HT-29 (cell line): ENCODE results near the gene TACR1. TPM values are rescaled to one million over a fixed set of nuclear protein-coding genes. Genes with fewer than 3 reads are reported as not detected.
A peak's percentile ranks its signal among the peaks of the same experiment; 100 is the strongest.
"Not testable (repeated sequence)": the region's sequence is repeated elsewhere in the genome, so short reads cannot be mapped to it uniquely, and the experiment has no call there.

Experiments used
- DNase-seq: peaks from one replicate; pipeline ENCODE4 v3.0.0-alpha.2; 2015; ENCODE audit warnings: low spot score
- total RNA-seq: library from RNA; depleted of rRNA; stranded (reverse); fragments of >200 nt; shearing (Covaris generic); gene quantifications from 2 replicates; pipeline ENCODE4 v1.2.3, GENCODE V29; 2014; rRNA removed

Gene TACR1, protein sequence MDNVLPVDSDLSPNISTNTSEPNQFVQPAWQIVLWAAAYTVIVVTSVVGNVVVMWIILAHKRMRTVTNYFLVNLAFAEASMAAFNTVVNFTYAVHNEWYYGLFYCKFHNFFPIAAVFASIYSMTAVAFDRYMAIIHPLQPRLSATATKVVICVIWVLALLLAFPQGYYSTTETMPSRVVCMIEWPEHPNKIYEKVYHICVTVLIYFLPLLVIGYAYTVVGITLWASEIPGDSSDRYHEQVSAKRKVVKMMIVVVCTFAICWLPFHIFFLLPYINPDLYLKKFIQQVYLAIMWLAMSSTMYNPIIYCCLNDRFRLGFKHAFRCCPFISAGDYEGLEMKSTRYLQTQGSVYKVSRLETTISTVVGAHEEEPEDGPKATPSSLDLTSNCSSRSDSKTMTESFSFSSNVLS
- not detected in 2 replicates for total RNA-seq

DNA sequence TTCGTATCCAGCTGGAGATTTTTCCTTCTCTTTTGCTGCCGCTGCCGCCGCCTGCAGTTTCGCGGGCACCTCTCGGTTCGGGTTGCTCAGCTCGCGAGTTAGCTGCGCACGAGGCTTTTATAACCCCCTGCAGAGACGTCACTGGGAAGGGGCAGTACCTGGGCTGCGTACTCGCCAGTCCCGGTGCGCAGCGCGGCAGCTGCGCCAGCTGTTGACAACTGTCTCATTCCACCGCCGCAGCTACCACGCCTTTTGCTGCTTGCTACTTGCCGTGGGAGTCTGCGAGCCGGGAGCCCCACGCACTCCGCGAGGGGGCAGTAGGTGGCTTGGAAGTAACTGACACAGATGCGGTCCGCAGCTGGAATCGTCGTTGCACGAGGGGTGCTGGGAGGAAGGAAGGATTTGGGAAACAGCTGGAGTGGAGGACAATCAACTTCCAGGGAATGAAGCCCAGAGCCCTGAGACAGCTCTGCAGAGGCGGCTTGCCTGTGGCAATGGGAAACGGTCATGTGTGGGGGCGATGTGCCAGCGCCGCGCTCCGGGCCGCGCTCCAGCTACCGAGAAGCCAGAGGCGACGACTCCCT, at the start of gene TACR1:
TACR1 (minus strand) TSS at position 93 of the 584 bp plus-strand sequence. CDS start 586 bp downstream, outside the sequence.
- no peak for DNase-seq

- DNase-seq: not testable (repeated sequence)
Measured at GRCh38 chr2:75248581-75248980, 49.3 kb upstream of the TACR1 start.

DNA sequence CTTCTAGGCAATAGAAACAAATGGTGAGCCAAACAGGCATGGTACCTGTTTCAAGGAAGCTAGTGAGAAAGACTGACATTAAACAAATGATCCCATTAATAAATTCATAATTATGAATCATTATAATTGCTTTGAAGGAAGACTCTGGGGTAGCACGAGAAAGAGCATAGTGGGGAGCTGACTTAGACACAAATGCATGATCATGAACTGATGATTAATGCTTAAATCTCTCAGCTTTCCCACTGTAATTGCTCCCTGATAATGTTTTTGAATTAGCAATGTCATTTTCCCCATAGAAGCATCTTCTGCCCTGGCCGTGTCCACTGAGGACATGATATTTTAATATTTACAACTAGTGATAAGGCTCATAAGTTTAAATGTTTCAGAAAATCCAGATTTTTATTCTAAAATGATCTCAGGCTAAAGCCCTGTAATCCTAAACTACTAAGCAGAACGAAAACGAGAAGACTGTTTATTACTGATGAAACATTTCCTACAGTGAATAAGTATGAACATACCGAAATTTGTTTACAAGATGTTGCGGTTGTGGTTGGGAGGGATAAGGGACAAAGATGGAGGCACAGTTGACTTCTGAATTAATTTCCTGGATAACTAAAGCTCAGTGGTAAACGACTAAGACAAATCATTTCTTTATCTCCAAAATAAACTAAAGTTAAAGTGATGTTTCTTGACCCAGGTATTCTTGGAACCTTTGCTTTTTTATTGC, 47.3 kb upstream of the TACR1 start:
- DNase-seq: no peak

GRCh38 chr2:75243219-75243618, 43.9 kb upstream of the TACR1 start:
- no peak for DNase-seq

DNA sequence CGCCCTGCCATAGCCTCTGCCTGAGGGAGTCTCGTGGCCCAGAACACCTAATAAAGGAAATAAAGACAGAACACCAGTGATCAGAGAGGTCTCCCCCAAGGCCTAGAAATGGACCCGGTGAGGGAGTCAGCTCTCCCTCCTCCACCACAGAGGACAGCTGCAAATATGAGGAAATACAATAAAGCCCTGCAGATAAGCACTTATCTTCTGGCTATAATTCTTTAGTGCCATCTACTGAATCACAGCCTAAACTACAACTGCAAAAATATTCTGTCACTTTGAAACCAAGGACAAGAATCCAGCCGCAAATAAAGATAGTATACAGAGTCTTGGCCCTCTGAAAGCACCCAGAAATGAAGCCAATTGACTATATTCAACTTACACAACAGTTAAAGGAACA, 42.4 kb upstream of the TACR1 start:
- DNase-seq: peak; percentile 11

GRCh38 chr2:75238670-75239330, 39.5 kb upstream of the TACR1 start:
- no peak for DNase-seq

- no peak for DNase-seq
Measured at GRCh38 chr2:75237296-75237695, 38.0 kb upstream of the TACR1 start.

GRCh38 chr2:75233965-75234364, 34.6 kb upstream of the TACR1 start:
- no peak for DNase-seq

- no peak for DNase-seq
Measured at GRCh38 chr2:75226617-75227016, 27.3 kb upstream of the TACR1 start.

GRCh38 chr2:75226099-75226498, 26.8 kb upstream of the TACR1 start:
- DNase-seq: no peak

- no peak for DNase-seq
Measured at GRCh38 chr2:75224636-75225094, 25.3 kb upstream of the TACR1 start.

DNA sequence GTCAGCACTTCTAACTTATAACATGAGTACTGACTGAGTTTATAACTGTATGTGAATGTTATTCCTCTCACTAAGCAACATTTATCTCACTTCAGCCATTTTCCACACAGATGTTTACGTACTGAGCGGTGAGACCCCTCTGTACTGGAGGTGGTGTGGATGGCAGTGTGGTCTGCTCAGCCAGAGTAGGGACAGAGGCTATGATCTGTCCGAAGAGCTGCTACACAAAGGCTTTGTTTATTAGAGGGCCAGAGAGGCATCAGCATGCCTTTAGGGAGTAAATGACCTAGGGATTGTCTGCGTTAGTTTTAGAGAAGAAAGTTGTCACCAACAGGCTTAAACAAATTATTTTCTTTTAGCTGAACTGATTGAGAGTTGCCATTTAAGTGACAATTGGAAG, 23.2 kb upstream of the TACR1 start:
- DNase-seq: no peak

DNA sequence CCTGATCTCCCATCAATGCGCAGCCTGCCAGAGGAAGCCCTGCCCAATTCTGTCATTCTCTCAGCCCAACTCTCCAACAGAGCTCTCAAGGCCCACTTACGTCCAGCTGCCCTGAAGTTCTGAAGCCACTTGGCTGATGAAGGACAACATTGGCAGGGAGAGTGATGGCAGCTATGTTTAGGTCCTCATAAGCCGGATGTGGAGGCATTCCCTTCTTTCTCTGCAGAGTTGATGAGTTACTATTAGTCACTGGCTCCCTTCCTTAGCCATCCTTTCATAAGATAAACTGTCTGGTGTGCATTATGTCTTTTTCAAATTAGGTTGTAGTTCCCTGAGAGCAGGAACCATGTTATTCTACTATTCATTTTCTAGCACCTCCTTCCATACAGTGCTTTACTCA, 22.5 kb upstream of the TACR1 start:
- DNase-seq: no peak

DNA sequence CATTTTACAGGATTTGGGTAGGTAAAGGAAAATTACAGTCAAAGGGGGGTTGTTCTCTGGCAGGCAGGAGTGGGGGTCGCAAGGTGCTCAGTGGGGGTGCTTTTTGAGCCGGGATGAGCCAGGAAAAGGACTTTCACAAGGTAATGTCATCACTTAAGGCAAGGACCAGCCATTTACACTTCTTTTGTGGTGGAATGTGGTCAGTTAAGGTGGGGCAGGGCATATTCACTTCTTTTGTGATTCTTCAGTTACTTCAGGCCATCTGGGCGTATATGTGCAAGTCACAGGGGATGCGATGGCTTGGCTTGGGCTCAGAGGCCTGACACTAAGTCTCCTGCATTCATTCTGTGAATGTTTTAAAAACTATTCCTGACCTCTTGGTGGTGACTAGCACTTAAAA, 19.9 kb upstream of the TACR1 start:
- DNase-seq: not testable (repeated sequence)

GRCh38 chr2:75211266-75211770, 12.0 kb upstream of the TACR1 start:
- no peak for DNase-seq

GRCh38 chr2:75210409-75210808, 11.1 kb upstream of the TACR1 start:
- DNase-seq: no peak

DNA sequence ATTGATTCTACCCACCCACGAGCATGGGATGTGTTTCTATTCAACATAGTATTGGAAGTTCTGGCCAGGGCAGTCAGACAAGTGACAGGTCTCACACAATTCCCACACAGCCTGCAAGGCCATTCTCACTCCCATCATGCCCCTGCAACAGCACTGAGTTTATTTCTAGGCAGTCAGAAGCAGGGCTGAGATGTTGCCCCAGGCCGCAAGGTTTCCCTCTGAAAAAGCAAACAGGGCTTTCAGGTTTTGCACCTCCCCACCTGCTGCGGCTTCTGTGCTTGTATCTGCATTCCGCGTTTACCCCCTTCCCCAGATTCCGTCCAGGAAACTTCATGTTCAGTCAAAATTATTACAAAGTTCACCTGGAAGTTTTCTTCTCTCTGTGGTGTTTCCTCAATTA, 9.4 kb upstream of the TACR1 start:
- no peak for DNase-seq

GRCh38 chr2:75204833-75205232, 5.5 kb upstream of the TACR1 start:
- DNase-seq: no peak

DNA sequence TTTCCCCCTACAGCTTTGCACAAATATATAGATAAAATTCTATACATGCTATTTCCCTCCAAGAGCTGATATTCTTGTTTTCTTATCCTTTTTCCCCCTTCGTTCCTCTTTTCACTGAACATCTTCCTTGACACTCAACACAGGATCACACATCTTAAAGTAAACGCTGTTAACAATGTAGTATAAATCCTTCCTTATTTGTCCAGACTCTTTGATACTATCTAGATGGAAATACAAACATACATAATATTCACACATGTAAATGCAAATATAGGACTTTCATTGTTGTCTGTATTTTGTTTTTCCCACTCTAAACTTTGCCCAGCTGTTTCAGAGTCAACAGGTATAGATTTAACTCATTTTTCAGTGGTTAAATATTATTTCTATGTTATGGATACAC, 3.0 kb upstream of the TACR1 start:
- no peak for DNase-seq

- DNase-seq: no peak
Measured at GRCh38 chr2:75200140-75201096, 1.1 kb upstream of the TACR1 start.
